ENCODE measurements around the gene WDFY4.

The WDFY4 gene

GRCh38 chr10:49009199-49009979 lies 324.7 kb downstream of the WDFY4 start:
- DNase-seq = no peak

GRCh38 chr10:49010295-49010694 lies 325.6 kb downstream of the WDFY4 start:
- peak in 1 of 56 donors; percentile 5 for DNase-seq

- no peak for DNase-seq
Observed at GRCh38 chr10:49010865-49011264, 326.2 kb downstream of the WDFY4 start.

- DNase-seq = no peak
Observed at GRCh38 chr10:49011756-49012155, 327.1 kb downstream of the WDFY4 start.

GRCh38 chr10:49012603-49013002 lies 327.9 kb downstream of the WDFY4 start:
- DNase-seq = no peak

- DNase-seq = no peak
Observed at GRCh38 chr10:49015700-49016099, 331.0 kb downstream of the WDFY4 start.

GRCh38 chr10:49021685-49022084 lies 337.0 kb downstream of the WDFY4 start:
- no peak for DNase-seq

- DNase-seq = no peak
Observed at GRCh38 chr10:49023071-49023470, 338.4 kb downstream of the WDFY4 start.

GRCh38 chr10:49023752-49024151 lies 339.1 kb downstream of the WDFY4 start:
- DNase-seq = no peak

GRCh38 chr10:49024484-49024883 lies 339.8 kb downstream of the WDFY4 start:
- no peak for DNase-seq

- no peak for DNase-seq
Observed at GRCh38 chr10:49025347-49025983, 340.8 kb downstream of the WDFY4 start.

- no peak for DNase-seq
Observed at GRCh38 chr10:49028639-49029038, 344.0 kb downstream of the WDFY4 start.

GRCh38 chr10:49029666-49030065 lies 345.0 kb downstream of the WDFY4 start:
- DNase-seq = no peak
